Tibial nerve (tissue), 3 donors: ENCODE measurements around the gene CSNK1E.

Source experiments
- CTCF ChIP-seq, 5 experiments: fragments of 200-600 bp in 3 of 5; fragments of 450-650 bp in 2 of 5; sonication (generic) in 3 of 5; IDR thresholded peaks; one replicate each; pipeline ENCODE4 v1.5.1; 2016 to 2019; ENCODE audit warnings: antibody characterized with exemption in 5 of 5, mild to moderate bottlenecking in 3 of 5, moderate library complexity in 2 of 5
- POLR2A ChIP-seq, 2 donors: fragments of 450-650 bp; IDR thresholded peaks; one replicate each; pipeline ENCODE4 v1.6.1; 2017; ENCODE audit warnings: antibody characterized with exemption in 2 of 2, mild to moderate bottlenecking in 2 of 2, moderate library complexity in 2 of 2

DNA sequence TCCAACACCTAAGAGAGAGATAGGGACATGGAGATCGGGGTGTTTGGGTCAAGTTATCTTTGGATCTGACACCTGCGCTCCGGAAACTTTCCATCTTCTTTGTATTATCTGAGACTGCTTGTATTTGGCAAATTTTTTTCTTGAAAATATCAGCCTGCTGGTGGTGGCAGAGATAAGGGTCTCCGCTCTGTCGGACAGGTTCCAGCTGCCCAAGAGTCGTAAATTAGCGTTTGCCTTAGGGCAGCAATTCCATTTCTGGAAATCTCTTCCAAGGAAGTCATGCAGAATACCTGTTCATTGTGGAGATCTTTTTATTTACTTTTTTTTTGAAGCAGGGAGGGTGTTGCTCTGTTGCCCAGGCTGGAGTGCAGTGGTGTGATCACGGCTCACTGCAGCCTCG, 19.5 kb upstream of the CSNK1E start:
- no peak for TF ChIP-seq CTCF (IDR thresholded peaks at IDR 0.05)
- TF ChIP-seq POLR2A (IDR thresholded peaks at IDR 0.05) = no peak
